Erythroblast (primary cell): ENCODE results near the gene IRX3.

Experiments used
- GATA1 ChIP-seq: IDR thresholded peaks from 2 replicates; pipeline ENCODE4 v1.6.1; 2011; ENCODE audit warnings: low read depth, mild to moderate bottlenecking, control low read depth, low read length, moderate library complexity
- POLR2A ChIP-seq: IDR thresholded peaks from 2 replicates; pipeline ENCODE4 v1.6.1; 2011; ENCODE audit warnings: mild to moderate bottlenecking, low read length

DNA sequence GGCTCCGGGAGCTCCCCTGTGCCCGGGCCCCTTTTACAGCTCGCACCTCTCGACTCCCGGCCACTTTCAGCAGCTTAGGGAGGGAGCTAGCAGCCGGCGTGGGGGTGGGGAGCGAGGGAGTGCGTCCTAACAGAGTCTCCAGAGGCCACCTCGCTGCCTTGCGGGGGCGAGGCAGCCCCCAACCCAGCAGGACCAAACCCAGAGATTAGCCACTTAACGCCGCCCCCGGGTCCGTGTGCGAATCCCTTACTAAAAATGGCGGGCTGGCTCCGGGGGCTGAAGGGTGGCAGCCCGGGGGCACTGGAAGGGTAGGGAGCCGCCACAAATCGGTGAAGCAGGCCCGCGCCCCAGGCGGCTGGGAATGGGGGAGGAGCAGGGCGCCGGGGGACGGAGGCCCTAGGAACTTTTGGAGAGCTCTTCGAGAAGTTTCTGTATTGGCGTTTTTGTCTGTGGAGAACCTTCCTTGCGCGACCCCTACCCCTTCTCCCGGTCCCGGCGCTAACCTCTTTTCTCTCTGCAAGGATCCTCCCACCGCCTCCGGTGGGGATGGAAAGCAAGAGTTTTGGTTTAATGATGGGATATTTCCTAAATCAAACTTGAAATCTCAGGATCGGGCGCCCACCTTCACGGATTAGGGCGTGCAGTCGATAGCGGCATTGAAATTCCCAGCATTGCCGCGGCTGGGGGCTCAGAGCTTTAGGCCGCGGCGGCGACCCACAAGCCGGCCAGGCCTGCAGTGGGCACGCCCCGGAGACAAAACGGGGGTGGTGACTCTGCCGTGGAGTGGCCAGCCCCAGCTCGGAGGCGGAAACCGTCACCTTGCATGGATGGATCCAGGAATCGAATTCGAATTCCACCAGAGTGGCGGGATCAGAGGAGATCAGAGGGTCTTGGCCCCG lies 793 bp upstream of the IRX3 start:
- TF ChIP-seq POLR2A, result no peak
- no peak for TF ChIP-seq GATA1
